Medulla oblongata (tissue), 1 donor: ENCODE measurements around the gene USP40.

Experiments
- DNase-seq: peaks from one replicate; pipeline ENCODE4 v3.0.0-alpha.2; 2015; ENCODE audit errors: extremely low spot score

Gene USP40

DNA sequence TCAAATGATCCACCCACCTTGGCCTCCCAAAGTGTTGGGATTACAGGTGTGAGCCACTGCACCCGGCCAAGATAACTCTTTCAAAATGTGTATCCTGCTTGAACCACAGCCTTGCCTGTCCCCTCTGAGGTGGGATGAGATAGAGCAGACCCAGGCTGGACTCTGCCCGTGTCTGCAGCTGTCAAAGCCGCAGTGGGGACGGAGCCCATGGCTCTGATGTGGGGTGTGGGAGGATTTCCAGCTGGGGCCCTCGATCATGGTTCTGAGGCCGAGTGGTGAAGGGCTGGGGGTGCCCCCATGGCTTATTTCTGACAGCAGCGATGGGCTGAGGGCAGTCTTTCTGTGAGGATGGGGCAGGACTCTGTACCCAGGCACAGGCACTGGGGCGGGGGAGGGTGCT is 107.8 kb downstream of the USP40 start:
- no peak for DNase-seq

DNA sequence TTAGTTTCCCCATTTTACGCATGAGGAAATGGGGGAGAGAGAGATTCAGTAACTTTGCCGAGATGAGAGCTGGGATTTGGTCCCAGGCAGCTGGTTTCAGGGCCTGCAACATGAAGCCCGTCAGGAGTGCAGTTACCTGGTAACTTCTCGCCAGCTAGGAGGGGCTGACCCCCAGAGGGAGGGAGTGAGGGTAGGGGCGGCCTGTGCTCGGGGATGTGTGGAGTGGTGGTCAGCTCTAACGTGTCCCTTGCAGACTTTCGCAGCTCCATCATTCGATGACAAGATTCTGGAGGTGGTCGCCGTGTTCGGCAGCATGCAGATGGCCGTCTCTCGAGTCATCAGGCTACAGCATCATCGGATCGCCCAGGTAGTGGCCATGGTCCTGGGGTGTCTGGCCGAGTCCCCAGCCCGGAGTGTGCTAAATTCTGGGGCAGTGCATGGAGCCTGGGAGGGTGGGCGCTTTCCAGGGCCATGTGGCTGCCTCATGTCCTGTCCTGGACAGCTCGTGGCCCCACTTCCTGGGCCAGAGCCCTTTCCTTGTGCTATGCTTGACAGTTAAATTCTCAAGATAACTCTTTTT is 108.5 kb downstream of the USP40 start:
- DNase-seq, result no peak

DNA sequence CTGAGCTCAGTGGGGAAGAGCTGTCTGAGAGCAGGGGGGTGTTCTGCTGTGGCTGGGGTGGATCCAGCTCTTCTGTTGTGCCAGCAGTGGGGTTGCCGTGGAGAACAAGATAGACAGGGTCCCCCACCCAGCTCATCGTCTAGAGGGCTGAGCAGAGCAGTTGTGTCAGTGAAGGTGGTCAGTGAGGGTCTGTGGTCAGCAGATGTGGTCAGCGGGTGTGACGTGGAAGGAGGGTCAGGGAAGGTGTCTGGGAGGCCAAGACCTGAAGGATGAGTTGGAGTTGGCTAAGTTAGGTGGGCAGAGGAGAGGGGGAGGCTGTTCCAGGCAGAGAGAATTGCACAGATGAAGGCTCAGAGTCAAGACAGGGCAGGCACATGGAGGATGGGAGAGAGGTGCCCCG is 109.2 kb downstream of the USP40 start:
- no peak for DNase-seq

DNA sequence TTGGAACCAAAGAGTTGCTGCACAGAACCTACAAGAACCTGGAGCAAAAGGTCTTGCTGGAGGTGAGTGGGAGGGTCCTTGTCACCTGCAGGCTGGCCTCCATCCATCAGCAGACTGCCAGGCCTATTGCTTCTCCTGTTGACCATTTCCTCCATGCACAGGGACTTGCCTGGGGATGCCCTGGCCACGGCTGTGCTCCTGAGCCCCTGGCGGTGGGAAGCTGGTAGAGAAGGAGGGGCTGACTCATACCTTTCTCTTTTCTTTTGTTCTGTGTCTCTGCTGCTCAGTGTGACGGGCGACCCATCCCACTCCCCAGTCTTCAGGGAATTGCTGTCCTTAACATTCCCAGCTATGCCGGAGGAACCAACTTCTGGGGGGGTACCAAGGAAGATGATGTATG is 109.6 kb downstream of the USP40 start:
- DNase-seq, result no peak

DNA sequence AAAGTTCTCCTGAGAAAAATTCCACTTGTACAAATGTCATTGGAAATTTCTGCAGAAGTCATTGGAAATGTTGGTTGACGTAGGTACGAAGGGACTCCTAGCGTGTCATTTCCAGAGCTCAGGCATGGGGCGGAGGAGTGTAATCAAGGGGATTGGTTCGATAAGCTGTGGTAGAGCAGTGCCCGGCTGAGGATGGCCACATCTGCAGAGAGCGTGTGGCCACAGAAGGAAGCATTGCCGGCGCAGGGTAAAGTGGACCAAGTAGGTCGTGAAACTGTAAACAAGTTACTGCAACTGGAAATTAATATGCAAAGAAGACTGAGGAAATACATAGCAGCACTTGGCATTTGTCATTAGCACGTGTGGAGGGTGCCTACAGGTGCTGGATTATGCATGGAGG is 110.5 kb downstream of the USP40 start:
- no peak for DNase-seq

DNA sequence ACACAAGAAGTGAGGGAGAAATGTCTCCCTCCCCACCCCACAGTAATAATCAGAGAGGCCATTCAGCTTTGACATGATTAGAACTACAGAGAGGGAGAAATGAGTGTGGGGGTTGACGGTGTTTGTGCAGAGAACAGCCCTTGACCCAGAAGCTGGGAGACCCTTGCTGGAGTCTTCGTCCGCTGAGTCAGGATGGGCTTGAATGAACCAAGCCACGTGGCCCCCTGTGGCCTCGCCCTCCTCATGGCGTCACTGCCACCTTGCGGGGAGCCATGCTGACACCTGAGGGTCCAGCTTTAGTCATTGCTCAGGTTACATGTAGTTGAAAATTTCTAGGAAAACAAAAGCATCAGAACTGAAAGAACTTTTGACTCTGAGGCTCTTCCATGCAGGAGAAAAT is 111.1 kb downstream of the USP40 start:
- DNase-seq, result no peak

DNA sequence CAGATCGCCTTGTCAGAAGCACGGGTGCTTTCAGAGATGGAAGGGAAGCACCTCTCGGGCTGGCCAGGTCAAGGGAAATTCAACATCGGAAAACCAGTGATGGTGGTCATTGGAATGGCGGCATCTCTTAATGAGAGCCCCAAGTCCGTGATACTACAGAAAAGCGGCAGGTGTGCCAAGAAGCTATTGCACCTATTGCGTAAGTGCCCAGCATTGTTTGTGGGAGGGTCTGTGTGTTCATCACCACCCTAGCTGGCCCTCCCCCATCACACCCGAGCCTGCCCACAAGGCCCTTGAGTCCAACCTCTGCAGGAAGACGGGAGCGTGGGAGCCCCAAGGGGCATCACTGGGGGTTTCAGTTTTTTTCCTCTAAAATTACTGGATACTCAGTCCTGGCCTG is 111.6 kb downstream of the USP40 start:
- DNase-seq, result no peak

DNA sequence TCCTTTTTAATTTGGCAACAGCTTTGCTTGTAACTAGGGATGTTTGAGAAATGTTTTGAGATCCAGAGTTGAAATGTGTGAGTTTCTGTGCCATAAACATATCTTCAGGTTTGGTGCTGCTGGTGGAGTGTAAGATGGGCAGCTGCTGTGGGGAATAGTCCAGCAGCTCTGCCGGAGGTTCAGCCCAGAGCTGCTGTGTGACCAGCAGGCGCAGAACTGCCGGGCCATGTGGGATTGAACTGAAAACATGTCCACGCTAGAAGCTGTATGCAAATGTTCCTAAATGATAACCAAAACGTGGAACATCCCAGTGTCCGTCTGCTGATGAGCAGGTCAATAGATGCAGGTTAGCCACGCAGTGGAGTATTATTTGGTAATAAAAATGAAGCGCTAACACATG is 112.7 kb downstream of the USP40 start:
- DNase-seq, result no peak

DNA sequence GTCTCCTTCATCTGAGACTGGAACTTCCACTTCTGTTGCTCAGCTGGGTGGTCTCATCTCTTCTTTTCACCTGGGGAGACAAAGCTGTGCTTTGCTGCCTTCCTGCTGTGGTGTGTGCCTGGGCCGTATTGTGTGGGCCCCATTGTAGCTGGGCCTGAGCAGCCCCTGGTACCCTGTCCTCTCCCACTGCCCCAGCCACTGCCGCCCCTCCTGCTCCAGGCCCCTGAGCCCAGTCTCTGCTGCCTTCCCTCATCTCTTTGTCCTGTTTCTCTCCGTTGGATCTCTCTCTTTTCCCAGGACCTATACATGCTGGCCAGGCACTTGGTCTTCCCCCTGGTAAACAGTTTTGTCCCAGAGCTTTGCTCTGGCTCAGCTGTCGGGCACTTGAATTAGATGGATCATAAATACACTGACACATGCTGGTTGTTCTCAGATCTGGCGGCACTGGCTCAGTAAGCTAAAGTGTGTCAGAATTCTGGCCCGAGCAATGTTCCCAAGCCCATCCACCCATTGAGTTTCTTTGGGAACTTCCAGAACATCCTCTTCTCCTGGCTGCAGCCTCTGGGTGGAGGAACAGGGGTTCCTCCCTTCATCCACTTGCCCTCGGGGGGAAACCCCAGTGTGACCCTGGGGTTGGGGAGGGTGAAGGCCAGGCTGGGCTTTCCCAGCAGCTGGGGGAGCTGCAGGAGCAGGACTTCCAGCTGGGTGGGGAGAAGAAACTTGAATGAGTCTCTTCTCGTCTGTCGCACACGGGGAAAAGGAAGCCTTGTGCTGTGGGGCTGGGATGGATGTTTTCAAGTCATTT is 113.3 kb downstream of the USP40 start:
- DNase-seq, result no peak

DNA sequence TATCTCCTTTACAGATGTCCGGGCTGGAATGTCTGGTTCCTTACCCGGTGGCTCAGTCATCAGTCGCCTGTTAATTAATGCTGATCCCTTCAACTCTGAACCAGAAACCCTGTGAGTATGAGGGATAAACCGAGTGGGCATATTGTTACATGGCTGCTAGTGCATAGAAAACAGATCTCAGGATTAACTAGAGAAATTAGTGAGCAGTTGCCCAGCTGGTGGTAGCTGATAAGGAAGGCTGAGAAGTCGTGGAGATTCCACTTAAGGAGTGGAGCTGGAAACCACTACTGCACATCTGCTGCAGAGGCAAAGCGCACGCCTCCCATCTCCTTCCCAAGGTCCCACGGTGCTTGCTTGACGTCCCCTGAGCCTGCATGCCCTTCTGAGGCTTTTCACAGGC is 114.6 kb downstream of the USP40 start:
- DNase-seq, result no peak

DNA sequence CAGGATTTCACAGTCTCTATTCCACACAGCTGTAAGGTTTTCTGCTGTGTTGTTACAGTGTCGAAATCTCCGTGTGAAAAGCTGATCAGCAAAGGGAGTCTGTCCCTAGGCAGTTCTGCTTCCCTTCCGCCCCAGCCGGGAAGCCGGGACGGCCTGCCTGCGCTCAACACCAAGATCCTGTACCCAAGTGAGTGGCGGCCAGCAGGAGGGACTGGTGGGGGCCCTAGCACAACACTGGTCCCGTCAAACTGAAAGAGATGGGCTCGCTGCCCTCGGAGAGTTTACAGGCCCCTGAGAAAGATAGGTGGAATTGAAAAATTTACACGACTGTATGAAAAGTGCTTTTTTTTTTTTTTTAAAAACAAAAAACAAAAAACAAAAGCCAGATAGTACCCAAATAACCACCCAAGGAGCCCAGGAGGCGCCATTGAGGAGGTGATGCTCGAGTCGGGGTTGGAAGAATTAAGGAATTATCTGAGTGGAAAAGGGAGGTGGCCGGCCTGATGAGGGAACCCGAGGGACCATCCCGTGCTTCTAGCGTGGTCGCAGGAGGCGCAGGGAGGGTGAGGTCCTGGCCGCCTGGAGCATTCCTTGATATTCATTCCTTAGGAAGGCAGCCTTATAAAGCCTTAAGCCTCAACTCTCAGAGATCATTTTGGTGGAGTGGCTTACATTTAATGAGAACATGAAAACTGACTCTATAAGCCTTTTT is 115.6 kb downstream of the USP40 start:
- no peak for DNase-seq

DNA sequence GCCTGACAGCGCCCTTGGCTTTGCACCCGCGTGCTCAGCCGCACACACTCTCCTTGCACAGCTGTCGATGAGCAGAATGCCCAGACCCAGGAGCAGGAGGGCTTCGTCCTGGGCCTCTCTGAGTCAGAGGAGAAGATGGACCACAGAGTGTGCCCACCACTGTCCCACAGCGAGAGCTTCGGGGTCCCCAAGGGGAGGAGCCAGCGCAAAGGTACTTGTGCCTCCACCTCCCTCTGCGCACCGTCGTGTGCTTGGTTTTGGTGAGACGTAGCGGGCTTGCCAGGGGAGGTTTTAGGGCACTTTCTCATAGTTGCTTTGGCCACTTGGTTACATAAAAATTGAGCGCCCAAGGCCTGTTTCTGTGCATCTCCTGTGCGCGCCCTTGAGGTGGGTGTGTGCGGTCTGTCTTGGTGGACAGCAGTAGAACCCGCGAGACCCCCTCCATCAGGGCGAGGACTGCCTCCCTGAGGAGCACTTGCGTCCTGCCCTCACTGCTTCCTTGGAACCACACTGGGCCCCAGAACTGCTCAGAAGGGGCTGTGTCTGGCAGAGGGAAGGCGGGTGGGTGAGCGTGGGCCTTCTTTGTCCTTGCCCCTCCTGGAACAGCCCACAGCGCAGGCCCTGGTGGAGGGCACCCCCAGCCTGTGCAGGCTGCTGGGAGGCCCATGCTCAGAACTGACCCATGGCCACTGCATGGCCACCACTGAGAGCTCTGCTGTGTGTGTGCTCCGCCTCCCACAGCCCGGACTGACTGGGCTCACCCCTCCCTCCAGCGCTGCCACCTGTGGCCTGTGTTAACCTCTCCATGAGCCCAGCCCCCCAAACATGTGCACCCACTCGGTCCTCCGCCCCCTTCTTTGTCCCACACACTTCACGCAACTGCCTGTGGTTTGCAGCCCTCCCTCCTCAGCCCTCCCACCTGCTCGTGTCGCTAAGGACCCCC is 116.4 kb downstream of the USP40 start:
- DNase-seq, result no peak

DNA sequence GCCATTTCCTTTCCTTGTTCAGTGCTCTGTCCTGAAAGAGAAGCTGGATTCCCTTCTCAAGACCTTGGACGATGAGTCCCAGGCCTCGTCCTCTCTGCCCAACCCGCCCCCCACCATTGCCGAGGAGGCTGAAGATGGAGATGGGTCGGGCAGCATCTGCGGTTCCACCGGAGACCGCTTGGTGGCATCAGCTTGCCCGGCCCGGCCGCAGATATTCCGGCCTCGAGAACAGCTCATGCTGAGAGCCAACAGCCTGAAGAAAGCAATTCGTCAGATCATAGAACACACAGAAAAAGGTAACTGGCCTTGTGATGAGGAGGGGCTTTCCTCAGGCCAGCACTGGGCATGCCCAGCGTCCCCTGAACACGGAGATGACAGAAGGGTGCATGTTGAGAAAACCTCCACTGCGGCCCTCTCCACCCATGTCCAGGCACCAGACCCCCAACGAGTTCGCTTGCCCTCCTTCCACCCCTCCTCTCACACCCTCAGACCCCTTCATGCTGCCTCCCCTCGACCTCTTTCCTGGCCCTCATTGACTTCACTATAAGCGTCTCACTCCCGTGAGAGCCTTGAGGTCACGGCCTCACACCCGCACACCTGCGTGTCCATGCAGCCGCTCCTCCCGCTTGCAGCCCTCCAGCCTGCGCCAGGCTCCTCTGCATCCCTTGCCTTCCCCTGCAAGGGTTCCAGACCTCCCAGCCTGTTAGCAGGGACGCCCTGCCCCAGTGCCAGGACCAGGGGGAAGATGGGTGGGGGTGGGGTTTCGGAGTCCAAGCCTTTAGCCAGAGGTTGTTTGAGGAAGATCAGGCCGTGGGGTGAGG is 117.3 kb downstream of the USP40 start:
- DNase-seq, result peak; percentile 55

DNA sequence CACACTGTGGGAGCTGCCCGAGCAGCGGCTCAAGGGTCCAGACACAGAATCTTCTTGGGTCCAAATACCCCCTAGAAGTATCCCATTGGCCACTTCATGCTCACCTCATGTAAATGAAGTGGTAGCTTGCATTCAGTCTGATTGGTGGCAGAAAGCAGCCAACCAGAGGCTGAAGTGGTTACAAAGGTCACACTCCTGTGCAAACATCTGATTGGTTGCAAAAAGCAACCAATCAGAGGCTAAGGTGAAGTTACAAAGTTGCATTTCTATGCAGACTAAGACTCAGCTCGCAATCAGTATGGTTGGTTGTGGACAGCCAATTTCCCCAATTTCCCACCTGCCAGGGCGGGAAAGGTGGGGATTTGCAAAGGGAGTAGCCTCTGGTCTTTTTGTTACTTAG is 118.0 kb downstream of the USP40 start:
- DNase-seq, result no peak

DNA sequence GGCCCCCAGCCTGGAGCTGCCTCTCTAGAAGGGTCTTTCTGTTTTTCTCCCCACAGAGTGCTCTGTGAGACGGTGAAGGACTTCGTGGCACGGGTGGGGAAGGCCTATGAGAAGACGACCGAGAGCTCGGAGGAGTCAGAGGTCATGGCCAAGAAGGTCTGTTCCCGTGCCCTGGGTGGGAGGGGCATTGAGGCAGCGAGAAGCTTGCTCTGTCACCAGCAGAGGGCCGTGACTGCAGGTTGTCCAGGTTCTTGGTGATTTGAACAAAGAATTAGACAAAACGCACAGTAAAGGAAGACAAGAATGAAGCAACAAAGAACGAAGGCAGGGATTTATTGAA is 118.4 kb downstream of the USP40 start:
- no peak for DNase-seq

DNA sequence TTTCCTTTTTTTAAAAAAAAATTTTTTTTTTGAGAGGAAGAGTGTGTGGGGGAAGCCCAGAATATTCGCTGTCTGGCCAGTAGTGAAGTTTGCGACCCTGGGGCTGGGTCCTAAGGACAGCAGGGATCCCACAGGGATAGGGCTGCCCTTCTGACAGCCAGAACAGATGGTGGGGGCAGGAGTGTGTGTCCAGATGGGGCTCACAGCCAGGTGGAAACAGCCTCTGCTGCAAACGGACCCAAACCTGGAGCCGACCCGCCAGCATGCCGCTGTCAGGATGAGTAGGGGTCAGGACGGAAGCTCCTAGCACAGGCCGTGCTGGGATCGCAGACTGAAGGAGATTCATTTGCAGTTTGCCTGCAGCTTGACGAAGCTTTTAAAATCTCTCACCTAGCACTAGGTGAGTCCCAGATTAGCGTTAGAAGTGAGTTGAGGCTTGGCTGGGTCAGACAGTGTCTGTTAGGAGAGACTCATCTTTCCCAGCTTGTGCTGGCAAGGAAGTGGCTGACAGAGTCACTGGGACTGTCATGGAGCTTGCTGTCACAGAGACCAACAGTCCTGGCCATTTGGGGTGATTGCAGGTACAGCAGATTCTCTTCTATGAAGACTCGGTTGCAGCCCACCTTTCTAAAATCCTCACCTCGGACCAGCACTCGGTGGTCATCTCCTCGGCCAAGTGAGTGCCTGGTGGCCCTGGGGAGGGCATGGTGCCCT is 118.9 kb downstream of the USP40 start:
- DNase-seq, result no peak

DNA sequence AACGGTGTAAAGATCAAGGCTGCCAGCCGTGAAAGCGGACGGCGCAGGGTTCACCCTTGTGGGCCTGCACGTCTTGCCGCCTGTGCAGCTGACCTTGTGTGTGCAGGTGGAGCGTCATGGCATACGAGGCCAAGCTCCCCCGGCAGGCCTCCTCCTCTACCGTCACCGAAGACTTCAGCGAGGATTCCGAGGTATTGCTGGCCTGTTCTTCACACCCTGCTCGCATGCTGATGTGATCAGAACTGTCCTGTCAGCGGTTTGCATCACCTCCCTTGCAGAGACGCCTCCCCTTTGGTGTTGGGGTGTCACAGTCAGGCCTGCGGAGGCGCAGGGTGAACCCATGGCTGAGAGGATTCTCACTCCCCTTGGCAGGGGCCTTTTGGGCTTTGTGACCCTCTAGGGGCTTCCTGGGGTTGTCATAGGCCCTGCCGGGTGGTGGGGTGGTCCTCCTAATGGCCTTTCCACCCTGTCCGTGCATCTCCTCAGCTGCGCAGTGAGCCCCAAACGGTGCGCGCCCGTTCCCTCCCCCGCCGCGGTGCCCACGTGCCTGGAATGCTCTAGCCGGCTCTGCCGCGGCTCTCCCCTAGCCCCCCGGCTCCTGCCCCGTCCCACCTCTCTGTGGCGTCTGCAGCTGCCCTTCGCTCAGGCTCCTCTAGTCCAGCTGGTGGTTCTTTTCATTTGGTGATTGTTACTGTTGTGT is 119.8 kb downstream of the USP40 start:
- DNase-seq, result no peak

DNA sequence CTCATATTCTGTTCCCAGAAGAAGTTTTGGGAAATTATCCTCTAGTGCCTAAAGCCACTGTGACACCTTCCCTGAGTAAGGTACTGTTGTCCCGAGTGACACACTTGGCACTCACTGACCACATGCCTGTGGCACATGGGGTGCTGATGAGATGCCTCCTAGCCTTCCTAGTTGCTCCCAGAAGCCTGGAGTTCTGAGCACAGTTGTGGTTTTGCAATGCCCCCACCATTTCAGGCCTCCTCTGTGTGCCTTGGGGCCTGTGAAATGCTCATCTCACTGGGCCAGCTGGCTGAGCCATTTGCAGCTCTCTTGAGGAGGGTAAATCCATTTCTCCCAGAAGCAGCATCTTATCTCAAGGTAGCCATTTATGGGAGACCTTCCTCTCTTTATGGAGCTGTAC is 120.5 kb downstream of the USP40 start:
- DNase-seq, result no peak

DNA sequence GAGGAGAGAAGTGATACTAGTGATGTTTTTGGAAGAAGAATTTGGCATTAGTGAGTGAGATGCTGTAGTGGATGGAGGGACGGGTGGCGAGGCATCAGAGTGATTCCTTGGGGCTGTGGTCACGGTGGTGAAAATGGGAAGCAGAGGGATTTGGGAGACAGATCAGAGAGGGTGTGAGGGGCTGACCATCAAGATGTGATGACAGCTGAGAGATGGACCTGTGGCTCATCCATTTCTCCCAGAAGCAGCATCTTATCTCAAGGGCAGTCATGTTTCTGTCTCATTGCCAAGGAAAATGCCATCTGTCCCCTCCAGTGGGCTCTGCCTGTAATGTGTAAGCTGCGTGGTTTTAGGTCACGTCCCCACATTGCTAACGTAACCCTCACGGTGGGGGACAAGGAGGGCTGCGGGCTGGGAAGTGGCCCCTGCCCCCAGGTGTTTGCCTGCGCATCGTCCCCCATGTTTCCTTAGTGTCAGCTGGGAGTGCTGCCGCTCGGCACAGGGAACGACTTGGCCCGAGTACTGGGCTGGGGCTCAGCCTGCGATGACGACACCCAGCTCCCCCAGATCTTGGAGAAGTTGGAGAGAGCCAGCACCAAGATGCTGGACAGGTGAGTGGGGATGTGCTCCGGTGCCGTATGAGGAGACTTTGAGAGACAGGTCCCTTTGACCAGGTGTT is 121.3 kb downstream of the USP40 start:
- no peak for DNase-seq
